Caco-2 (cell line): ENCODE measurements around the gene KIF17. TPM values are rescaled to one million over a fixed set of nuclear protein-coding genes. Genes with fewer than 3 reads are reported as not detected.

Experiments used
- BruUV-seq: library from RNA; stranded (reverse); fragments of 400-500 nt; replicated peaks from 2 replicates; lab custom pipeline; 2021; lab: Mats Ljungman, UMichigan
- CTCF ChIA-PET: fragments of 300-600 bp; sonication (Branson Sonifier 250); formaldehyde crosslinking; loops from one replicate; lab custom pipeline; 2022; ENCODE audit warnings: antibody characterized with exemption; lab: Charles Lee
- POLR2A ChIA-PET: fragments of 300-600 bp; sonication (Branson Sonifier 250); formaldehyde crosslinking; loops from one replicate; lab custom pipeline; 2022; ENCODE audit warnings: antibody characterized with exemption; lab: Charles Lee
- DNase-seq, 2 experiments: peaks; one replicate each; pipeline versions ENCODE4 v3.0.0 to v3.0.0-alpha.2; 2020 to 2022
- H3K27me3 ChIP-seq: replicated peaks from 2 replicates; pipeline ENCODE4 v1.6.0; 2011; ENCODE audit warnings: low read length; ENCODE audit not compliant: control insufficient read depth, insufficient read depth
- H3K36me3 ChIP-seq: 2 replicates; pipeline ENCODE4 v1.5.1; 2011; ENCODE audit warnings: low read length; ENCODE audit not compliant: control insufficient read depth, insufficient read depth
- H3K4me1 ChIP-seq: fragments of 250-450 bp; sonication (Bioruptor Pico); 2 replicates; pipeline ENCODE4 v1.5.1; 2020; ENCODE audit warnings: mild to moderate bottlenecking
- H3K4me3 ChIP-seq: 2 replicates; pipeline ENCODE4 v1.5.1; 2011; ENCODE audit warnings: low read depth, mild to moderate bottlenecking, control low read depth, low read length
- H3K9me3 ChIP-seq: fragments of 250-450 bp; sonication (Bioruptor Pico); 2 replicates; pipeline ENCODE4 v1.5.1; 2020; ENCODE audit warnings: mild to moderate bottlenecking, moderate library complexity
- H3K27ac Mint-ChIP-seq: one replicate; pipeline ENCODE4 v1.8.0; 2022; ENCODE audit warnings: mixed read lengths; ENCODE audit not compliant: unreplicated experiment
- H3K27me3 Mint-ChIP-seq: one replicate; pipeline ENCODE4 v1.8.0; 2022; ENCODE audit warnings: mixed read lengths; ENCODE audit not compliant: insufficient read depth, unreplicated experiment
- H3K36me3 Mint-ChIP-seq: one replicate; pipeline ENCODE4 v1.8.0; 2022; ENCODE audit warnings: mild to moderate bottlenecking, mixed read lengths; ENCODE audit not compliant: insufficient read depth, unreplicated experiment
- H3K4me1 Mint-ChIP-seq: one replicate; pipeline ENCODE4 v1.8.0; 2022; ENCODE audit warnings: low read depth, mixed read lengths; ENCODE audit not compliant: unreplicated experiment
- H3K4me3 Mint-ChIP-seq: one replicate; pipeline ENCODE4 v1.8.0; 2022; ENCODE audit warnings: mild to moderate bottlenecking, moderate library complexity, mixed read lengths; ENCODE audit not compliant: unreplicated experiment
- H3K9me3 Mint-ChIP-seq: one replicate; pipeline ENCODE4 v1.8.0; 2022; ENCODE audit warnings: mixed read lengths; ENCODE audit not compliant: unreplicated experiment
- CTCF ChIP-seq, 2 experiments: fragments of 200-600 bp in 1 of 2; IDR thresholded peaks; 1 replicate in 1 of 2; 2 replicates in 1 of 2; pipeline versions ENCODE4 v1.5.1 to v1.8.0; 2011 to 2022; ENCODE audit warnings: antibody characterized with exemption in 1 of 2, control low read depth in 1 of 2, inconsistent platforms in 1 of 2, low read depth in 1 of 2, low read length in 1 of 2, mild to moderate bottlenecking in 1 of 2, moderate library complexity in 1 of 2; ENCODE audit not compliant: insufficient read depth in 1 of 2, severe bottlenecking in 1 of 2, unreplicated experiment in 1 of 2
- intact Hi-C: fragments of 100-400 bp; cut with micrococcal nuclease; formaldehyde crosslinking; loops from one replicate; pipeline ENCODE4 v1.10.0; 2022; ENCODE audit not compliant: unreplicated experiment
- total RNA-seq: library from RNA; stranded (reverse); gene quantifications from 2 replicates; pipeline ENCODE4 v1.2.3, GENCODE V29; 2022

The KIF17 gene
- total RNA-seq, 1 experiment from 2014 or later: 1.5 TPM

GRCh38 chr1:20614131-20614579, 103.7 kb downstream of the KIF17 start:
- ChIA-PET CTCF (interaction anchor here (1.4 kb wide), 1 partner anchor 20 kb away, joined by 8 read pairs; no protein-coding TSS in a partner anchor), POLR2A (no interaction called here)
- Mint-ChIP-seq H3K27me3 (no peaks in the 10 kb centered on the region), H3K4me3 (no peak overlapping the region), H3K36me3 (peaks cover 8% of the 10 kb centered on the region), H3K9me3 (no peaks in the 10 kb centered on the region), H3K27ac (peak overlapping the region; percentile 55), H3K4me1 (peaks cover 23% of the 10 kb centered on the region)
- no TSS peak for BruUV-seq
- peaks cover 11% of the 10 kb centered on the region for H3K4me1 ChIP-seq
- H3K9me3 ChIP-seq: no peaks in the 10 kb centered on the region
- no peaks in the 10 kb centered on the region for H3K27me3 ChIP-seq
- intact Hi-C loops: no loop called here
- DNase-seq: no peak
- H3K4me3 ChIP-seq: no peak overlapping the region
- TF ChIP-seq CTCF (IDR thresholded peaks at IDR 0.05; ENCODE audit: insufficient read depth in 1 of 2, low read depth in 1 of 2, low read length in 1 of 2, severe bottlenecking in 1 of 2, unreplicated experiment in 1 of 2): no peak
- H3K36me3 ChIP-seq: no peaks in the 10 kb centered on the region

Other genes starting within 250 kb of the KIF17 start
- gene CAMK2N1, start 231.8 kb downstream of the KIF17 start, total RNA-seq: 47.5 and 55.0 TPM in 2 replicates
- gene MUL1, start 209.9 kb downstream of the KIF17 start, total RNA-seq: 18.3 and 18.7 TPM in 2 replicates
- 3.6 and 4.4 TPM in 2 replicates for gene FAM43B, start 165.4 kb downstream of the KIF17 start, total RNA-seq
- 0.95 TPM in 1 of 2 replicates, not detected in the other for gene CDA, start 128.9 kb downstream of the KIF17 start, total RNA-seq
- 18.4 and 23.2 TPM in 2 replicates for gene PINK1, start 84.5 kb downstream of the KIF17 start, total RNA-seq
- gene DDOST, start 56.6 kb downstream of the KIF17 start, total RNA-seq: 332 and 339 TPM in 2 replicates
- gene SH2D5, start 14.7 kb upstream of the KIF17 start, total RNA-seq: 2.8 and 3.5 TPM in 2 replicates
- 222 and 240 TPM in 2 replicates for gene HP1BP3, start 69.3 kb upstream of the KIF17 start, total RNA-seq